K562 (cell line): Measurements from ENCODE around the gene PCDHB3.
"Not testable (repeated sequence)": the region's sequence is repeated elsewhere in the genome, so short reads cannot be mapped to it uniquely, and the experiment has no call there.

Source experiments
- C11orf30 ChIP-seq: fragments of 450-650 bp; IDR thresholded peaks from 2 replicates; pipeline ENCODE4 v1.6.1; 2016; ENCODE audit warnings: low read depth, mild to moderate bottlenecking
- EHMT2 ChIP-seq: fragments of 450-650 bp; IDR thresholded peaks from 2 replicates; pipeline ENCODE4 v1.6.1; 2018; ENCODE audit warnings: antibody characterized with exemption
- HCFC1 ChIP-seq: IDR thresholded peaks from 2 replicates; pipeline ENCODE4 v1.6.1; 2012; ENCODE audit warnings: low read depth, low read length, improper control_type of control experiment
- LEF1 ChIP-seq: fragments of 450-650 bp; IDR thresholded peaks from 2 replicates; pipeline ENCODE4 v1.6.1; 2016; ENCODE audit warnings: mild to moderate bottlenecking
- PHF21A ChIP-seq: fragments of 450-650 bp; IDR thresholded peaks from 2 replicates; pipeline ENCODE4 v1.6.1; 2017; ENCODE audit warnings: low read depth, borderline replicate concordance
- POLR2AphosphoS2 ChIP-seq: IDR thresholded peaks from 2 replicates; pipeline ENCODE4 v1.6.1; 2012; ENCODE audit warnings: low read length, improper control_type of control experiment
- RREB1 ChIP-seq: fragments of 250-450 bp; sonication (Bioruptor Pico); IDR thresholded peaks from 2 replicates; pipeline ENCODE4 v1.4.0; 2020
- SAFB2 ChIP-seq: fragments of 200-400 bp; formaldehyde crosslinking; IDR thresholded peaks from 2 replicates; pipeline ENCODE4 v1.6.1; 2018; ENCODE audit warnings: borderline replicate concordance, low read length, low read depth, moderate library complexity; ENCODE audit not compliant: severe bottlenecking
- SMARCB1 ChIP-seq: IDR thresholded peaks from 2 replicates; pipeline ENCODE4 v1.6.1; 2011; ENCODE audit warnings: improper control_type of control experiment, low read depth; ENCODE audit not compliant: insufficient read length
- TAF1 ChIP-seq: IDR thresholded peaks from 2 replicates; pipeline ENCODE4 v1.6.1; 2011; ENCODE audit warnings: mild to moderate bottlenecking, low read length, moderate library complexity; ENCODE audit not compliant: insufficient read depth, control insufficient read depth, severe bottlenecking; ENCODE audit errors: extremely low read depth
- YY1 ChIP-seq, 3 experiments: IDR thresholded peaks; 2 replicates each; pipeline ENCODE4 v1.6.1; 2011; ENCODE audit warnings: low read length in 2 of 3, mild to moderate bottlenecking in 2 of 3, moderate library complexity in 2 of 3, borderline replicate concordance in 1 of 3, control low read depth in 1 of 3, low read depth in 1 of 3; ENCODE audit not compliant: insufficient read depth in 3 of 3, insufficient replicate concordance in 2 of 3, control insufficient read depth in 1 of 3, insufficient read length in 1 of 3; ENCODE audit errors: extremely low read depth in 1 of 3
- ZNF253 ChIP-seq: fragments of 250-450 bp; sonication (Bioruptor Pico); conservative IDR thresholded peaks from 2 replicates; pipeline ENCODE4 v1.6.1; 2021; ENCODE audit warnings: mild to moderate bottlenecking
- ZZZ3 ChIP-seq: fragments of 450-650 bp; IDR thresholded peaks from 2 replicates; pipeline ENCODE4 v1.6.1; 2016; ENCODE audit warnings: antibody characterized with exemption, mild to moderate bottlenecking, moderate library complexity

DNA sequence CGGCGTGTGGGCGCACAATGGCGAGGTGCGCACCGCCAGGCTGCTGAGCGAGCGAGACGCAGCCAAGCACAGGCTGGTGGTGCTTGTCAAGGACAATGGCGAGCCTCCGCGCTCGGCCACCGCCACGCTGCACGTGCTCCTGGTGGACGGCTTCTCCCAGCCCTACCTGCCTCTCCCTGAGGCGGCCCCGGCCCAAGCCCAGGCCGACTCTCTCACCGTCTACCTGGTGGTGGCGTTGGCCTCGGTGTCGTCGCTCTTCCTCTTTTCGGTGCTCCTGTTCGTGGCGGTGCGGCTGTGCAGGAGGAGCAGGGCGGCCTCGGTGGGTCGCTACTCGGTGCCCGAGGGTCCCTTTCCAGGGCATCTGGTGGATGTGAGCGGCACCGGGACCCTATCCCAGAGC is 51.8 kb downstream of the PCDHB3 start:
- TF ChIP-seq TAF1; PHF21A; POLR2AphosphoS2; ZZZ3; HCFC1; LEF1; ZNF253 (CRISPR knock-in tag); RREB1 (CRISPR knock-in tag); SMARCB1; YY1 (IDR thresholded peaks at IDR 0.05; ENCODE audit: borderline replicate concordance in 1 of 3, control insufficient read depth in 1 of 3, extremely low read depth in 1 of 3, insufficient read depth in 3 of 3, insufficient read length in 1 of 3, insufficient replicate concordance in 2 of 3, low read depth in 1 of 3, low read length in 2 of 3); EHMT2; C11orf30; SAFB2: not testable (repeated sequence)
